Smooth muscle cell (in vitro differentiated cells): ENCODE results near the gene PRIM2. TPM values are rescaled to one million over a fixed set of nuclear protein-coding genes. Genes with fewer than 3 reads are reported as not detected.
"Not testable (repeated sequence)": the region's sequence is repeated elsewhere in the genome, so short reads cannot be mapped to it uniquely, and the experiment has no call there.

Source experiments
- DNase-seq: peaks from one replicate; lab custom pipeline; 2025; ENCODE audit not compliant: unreplicated experiment; lab: John Stamatoyannopoulos, UW
- H2AFZ ChIP-seq: fragments of 200-600 bp; sonication (generic); 2 replicates; pipeline ENCODE4 v1.6.0; 2016; ENCODE audit warnings: antibody characterized with exemption, low read depth, mild to moderate bottlenecking
- H3F3A ChIP-seq: fragments of 200-600 bp; sonication (generic); 2 replicates; pipeline ENCODE4 v1.6.0; 2017; ENCODE audit warnings: antibody characterized with exemption, low read depth
- H3K27ac ChIP-seq: fragments of 200-600 bp; sonication (generic); 2 replicates; pipeline ENCODE4 v1.5.1; 2016; ENCODE audit warnings: low read depth, mild to moderate bottlenecking
- H3K27me3 ChIP-seq: fragments of 200-600 bp; sonication (generic); 2 replicates; pipeline ENCODE4 v1.6.1; 2016; ENCODE audit warnings: low read depth, mild to moderate bottlenecking
- H3K36me3 ChIP-seq: fragments of 200-600 bp; sonication (generic); 2 replicates; pipeline ENCODE4 v1.5.1; 2016; ENCODE audit warnings: low read depth
- H3K4me1 ChIP-seq: fragments of 200-600 bp; sonication (generic); 2 replicates; pipeline ENCODE4 v1.5.1; 2016; ENCODE audit warnings: low read depth
- H3K4me2 ChIP-seq: fragments of 200-600 bp; sonication (generic); 2 replicates; pipeline ENCODE4 v1.6.0; 2016; ENCODE audit warnings: mild to moderate bottlenecking
- H3K4me3 ChIP-seq: fragments of 200-600 bp; sonication (generic); 2 replicates; pipeline ENCODE4 v1.5.1; 2016; ENCODE audit warnings: mild to moderate bottlenecking
- H3K79me2 ChIP-seq: fragments of 200-600 bp; sonication (generic); 2 replicates; pipeline ENCODE4 v1.6.0; 2016; ENCODE audit warnings: low read depth, mild to moderate bottlenecking
- H3K9ac ChIP-seq: fragments of 200-600 bp; sonication (generic); 2 replicates; pipeline ENCODE4 v1.6.0; 2016; ENCODE audit warnings: low read depth
- H3K9me3 ChIP-seq: fragments of 200-600 bp; sonication (generic); replicated peaks from 2 replicates; pipeline ENCODE4 v1.5.1; 2016; ENCODE audit warnings: low read depth
- H4K20me1 ChIP-seq: fragments of 200-600 bp; sonication (generic); 2 replicates; pipeline ENCODE4 v1.6.0; 2016; ENCODE audit warnings: low read depth
- CTCF ChIP-seq: fragments of 200-600 bp; sonication (generic); IDR thresholded peaks from 2 replicates; pipeline ENCODE4 v1.5.1; 2017; ENCODE audit warnings: borderline replicate concordance, mild to moderate bottlenecking, antibody characterized with exemption; ENCODE audit not compliant: insufficient read depth, poor library complexity, severe bottlenecking
- WGBS: methylation state at CpG from one replicate; pipeline ENCODE4 v1.1.7; 2016; ENCODE audit warnings: low lambda C conversion rate; 5-methylcytosine and 5-hydroxymethylcytosine counted together
- polyA plus RNA-seq: library from polyadenylated mRNA; unstranded; fragments of >200 nt; fragmentation: Nextera tagmentation; extraction: Ambion mirVana; gene quantifications from 2 replicates; pipeline ENCODE4 v1.2.1, GENCODE V29; 2016
- total RNA-seq: library from RNA; depleted of rRNA; stranded (reverse); fragments of >200 nt; gene quantifications from 2 replicates; pipeline ENCODE4 v1.2.3, GENCODE V29; 2014

The PRIM2 gene
- total and polyA plus RNA-seq, 2 experiments from 2014 or later = 6.3 to 13.7 TPM

- TF ChIP-seq CTCF = no peak
- Histone ChIP-seq H3K4me2 (no peak overlapping the region), H3K27me3 (no peaks in the 10 kb centered on the region), H3K27ac (no peak overlapping the region), H3K4me3 (no peak overlapping the region), H3K4me1 (no peaks in the 10 kb centered on the region), H4K20me1 (no peaks in the 10 kb centered on the region), H3F3A (no peaks in the 10 kb centered on the region), H2AFZ (no peak overlapping the region), H3K36me3 (peaks cover 34% of the 10 kb centered on the region), H3K9ac (no peak overlapping the region), H3K79me2 (peaks cover 22% of the 10 kb centered on the region), H3K9me3 (peaks cover 6% of the 10 kb centered on the region)
- no peak for DNase-seq
These were observed 12.5 kb downstream of the PRIM2 start for GRCh38 chr6:57329933-57330332.

GRCh38 chr6:57342148-57342669, 24.8 kb downstream of the PRIM2 start:
- Histone ChIP-seq H3K79me2 (no peaks in the 10 kb centered on the region), H4K20me1 (no peaks in the 10 kb centered on the region), H3K4me3 (no peak overlapping the region), H2AFZ (no peak overlapping the region), H3K36me3 (no peaks in the 10 kb centered on the region), H3K9me3 (no peaks in the 10 kb centered on the region), H3K27me3 (no peaks in the 10 kb centered on the region), H3K27ac (no peak overlapping the region), H3K9ac (no peak overlapping the region), H3K4me1 (no peaks in the 10 kb centered on the region), H3K4me2 (no peak overlapping the region), H3F3A (no peaks in the 10 kb centered on the region)
- 95% methylated on average over 2 of the region's 2 CpGs for WGBS
- no peak for TF ChIP-seq CTCF
- DNase-seq = no peak

- H3K79me2 ChIP-seq, H3K9ac ChIP-seq: not testable (repeated sequence)
- 92% methylated on average over 3 of the region's 3 CpGs for WGBS
These were observed 25.9 kb downstream of the PRIM2 start for GRCh38 chr6:57343342-57343741.

GRCh38 chr6:57346715-57347114, 29.3 kb downstream of the PRIM2 start:
- H3K4me3 ChIP-seq, H3K36me3 ChIP-seq, H3K27ac ChIP-seq, H4K20me1 ChIP-seq, H3K4me2 ChIP-seq, H3K4me1 ChIP-seq, H3K9me3 ChIP-seq, H3K9ac ChIP-seq, H2AFZ ChIP-seq, H3F3A ChIP-seq, H3K27me3 ChIP-seq, H3K79me2 ChIP-seq, DNase-seq: not testable (repeated sequence)
- WGBS = 98% methylated on average over 2 of the region's 2 CpGs

More at GRCh38 chr6:57343342-57343741, 25.9 kb downstream of the PRIM2 start:
- H3K4me3 ChIP-seq, H3K36me3 ChIP-seq, H3K4me1 ChIP-seq, H3K9me3 ChIP-seq, H4K20me1 ChIP-seq, H2AFZ ChIP-seq, H3K27ac ChIP-seq, H3K4me2 ChIP-seq, DNase-seq, H3K27me3 ChIP-seq, H3F3A ChIP-seq: not testable (repeated sequence)

GRCh38 chr6:57347597-57347996, 30.2 kb downstream of the PRIM2 start:
- not testable (repeated sequence) for H3F3A ChIP-seq, H3K9me3 ChIP-seq, H3K79me2 ChIP-seq, H3K4me2 ChIP-seq, H4K20me1 ChIP-seq, H3K27me3 ChIP-seq, H3K9ac ChIP-seq, H3K36me3 ChIP-seq, H3K4me1 ChIP-seq, H2AFZ ChIP-seq, DNase-seq, H3K27ac ChIP-seq, H3K4me3 ChIP-seq

GRCh38 chr6:57350443-57350842, 33.0 kb downstream of the PRIM2 start:
- H4K20me1 ChIP-seq, H3K79me2 ChIP-seq, H3K36me3 ChIP-seq, H3K4me3 ChIP-seq, H3K27me3 ChIP-seq, H3F3A ChIP-seq, H3K4me2 ChIP-seq, H3K9me3 ChIP-seq, DNase-seq, H3K27ac ChIP-seq, H2AFZ ChIP-seq, H3K9ac ChIP-seq: not testable (repeated sequence)
- WGBS = 85% methylated on average over 6 of the region's 6 CpGs
- peaks cover 11% of the 10 kb centered on the region for H3K4me1 ChIP-seq

GRCh38 chr6:57352596-57352995, 35.2 kb downstream of the PRIM2 start:
- peaks cover 11% of the 10 kb centered on the region for H3K4me1 ChIP-seq
- not testable (repeated sequence) for DNase-seq, H3K9me3 ChIP-seq, H3K27ac ChIP-seq, H3K9ac ChIP-seq, H3K27me3 ChIP-seq, H2AFZ ChIP-seq, H3K4me2 ChIP-seq, H3F3A ChIP-seq, H3K36me3 ChIP-seq, H4K20me1 ChIP-seq, H3K79me2 ChIP-seq, H3K4me3 ChIP-seq
- 87% methylated on average over 1 of the region's 1 CpG for WGBS
